NCI-H69 (cell line): Measurements from ENCODE around the gene TUSC2.

Source experiments
- DNase-seq: peaks from one replicate; lab custom pipeline; 2025; lab: John Stamatoyannopoulos, UW

TUSC2 gene

DNA sequence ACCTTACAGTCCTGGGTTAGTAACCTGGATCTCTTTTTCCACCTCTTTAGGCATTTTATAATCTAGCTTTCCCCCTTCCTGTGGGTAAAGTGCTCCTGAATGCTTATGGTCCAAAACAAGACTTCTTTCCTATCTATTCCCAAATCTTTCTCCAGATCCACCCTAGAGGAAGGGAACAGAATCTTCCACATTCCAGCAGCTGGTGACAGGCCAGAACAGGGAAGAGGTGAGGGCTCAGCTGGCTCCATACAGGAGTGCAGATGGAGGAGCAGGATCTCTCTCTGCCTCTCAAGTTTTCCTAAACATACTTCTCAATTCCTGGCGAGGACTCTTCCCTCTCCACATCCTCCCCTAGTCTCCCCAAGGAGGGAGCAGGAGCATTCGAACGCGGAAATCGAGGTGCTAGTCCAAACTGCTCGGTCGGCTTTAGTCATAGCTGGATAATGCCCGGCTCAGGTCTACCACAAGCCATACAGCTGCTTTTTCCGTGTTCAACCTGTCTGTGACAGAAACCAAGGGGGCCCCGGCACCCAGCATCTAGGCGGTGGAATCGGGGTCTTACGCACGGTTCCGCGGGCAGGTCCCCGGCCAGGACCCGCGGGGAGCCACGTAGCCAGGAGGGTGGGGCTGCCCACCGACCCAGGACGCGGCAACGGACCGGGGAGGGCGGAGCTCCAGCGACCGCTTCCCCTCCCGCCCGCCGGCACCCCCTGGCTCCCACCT lies 8.6 kb upstream of the TUSC2 start:
- peak; percentile 40 for DNase-seq

DNA sequence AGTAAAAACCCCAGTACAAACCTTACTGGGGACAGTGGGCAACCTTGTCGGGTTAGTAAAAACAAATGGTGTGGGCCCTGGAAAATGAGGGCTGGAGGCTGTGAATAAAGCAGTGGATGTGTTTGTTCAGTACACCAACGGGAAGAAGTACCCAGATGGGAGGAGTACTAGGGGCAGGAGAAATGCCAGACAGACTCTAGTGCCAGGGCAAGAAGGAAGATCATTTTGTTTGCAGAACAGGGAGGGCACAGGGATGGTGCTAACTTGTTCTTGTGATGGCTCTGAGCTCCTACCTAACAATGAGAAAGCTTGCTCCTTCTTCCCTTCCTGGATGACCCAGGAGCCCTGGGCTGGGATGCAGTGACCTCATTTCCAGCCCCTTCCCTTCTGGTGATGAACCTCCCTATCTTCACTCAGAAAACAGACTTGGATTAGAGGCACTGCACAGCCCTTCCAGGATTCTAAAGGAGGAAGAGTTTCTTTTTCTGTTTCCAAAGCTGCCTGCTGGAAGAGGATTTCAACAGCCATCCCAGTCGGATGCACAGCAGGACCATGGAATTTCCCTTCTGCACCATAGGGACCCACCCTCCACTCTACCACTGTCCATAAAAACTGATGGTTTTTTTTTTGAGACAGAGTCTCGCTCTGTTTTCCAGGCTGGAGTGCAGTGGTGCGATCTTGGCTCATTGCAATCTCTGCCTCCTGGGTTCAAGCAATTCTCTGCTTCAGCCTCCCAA lies 6.5 kb upstream of the TUSC2 start:
- DNase-seq = no peak

DNA sequence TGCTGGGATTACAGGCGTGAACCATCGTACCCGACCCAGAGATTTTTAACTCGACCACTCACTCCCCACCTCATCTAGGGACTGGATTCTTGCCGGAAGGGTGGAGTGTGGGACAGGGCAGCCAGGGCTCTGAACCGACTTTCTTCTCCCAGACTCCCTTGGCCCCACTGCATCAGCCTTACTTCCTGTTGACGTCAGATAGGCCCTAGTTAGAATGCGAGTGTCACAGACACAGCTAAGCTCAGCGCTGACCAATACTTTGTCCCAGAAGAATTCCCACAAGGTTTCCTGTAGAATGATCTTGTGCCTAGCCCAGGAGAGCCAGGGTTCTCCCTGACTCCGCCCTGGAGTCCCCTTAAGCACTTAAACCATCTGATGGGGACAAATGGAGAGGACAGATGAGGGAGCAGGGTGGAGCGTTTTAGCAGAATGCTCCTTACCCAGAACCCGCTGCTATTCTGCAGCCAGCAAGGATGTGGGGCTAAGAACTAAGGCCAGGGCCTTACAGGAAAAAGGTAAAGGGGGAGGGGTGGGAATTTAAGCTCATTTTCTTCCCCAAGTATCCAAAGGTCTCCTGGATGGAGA lies 5.8 kb upstream of the TUSC2 start:
- no peak for DNase-seq

DNA sequence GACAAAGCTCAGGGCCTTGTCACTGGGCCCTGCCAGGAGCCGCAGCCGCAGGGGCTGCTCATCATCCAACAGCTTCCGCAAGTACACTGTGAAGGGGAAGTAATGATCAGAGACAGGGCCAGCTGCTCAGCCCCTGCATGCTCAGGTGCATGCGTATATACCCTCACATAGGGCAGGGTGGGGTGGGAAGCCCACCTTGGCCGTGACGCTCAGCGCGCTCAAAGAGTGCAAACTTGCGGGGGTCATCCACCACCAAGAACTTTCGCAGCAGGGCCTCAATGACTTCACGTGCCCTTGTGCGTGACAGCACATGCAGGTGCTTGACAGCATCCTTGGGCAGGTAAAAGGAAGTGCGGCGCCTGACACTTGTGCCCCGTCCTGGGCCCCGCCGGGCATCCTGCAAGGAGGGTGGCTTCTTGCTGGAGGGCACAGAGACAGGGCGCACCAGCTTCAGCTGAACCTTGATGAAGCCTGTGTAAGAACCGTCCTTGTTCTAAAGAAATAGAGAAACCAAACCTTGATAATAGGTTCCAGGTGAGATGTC lies 3.4 kb upstream of the TUSC2 start:
- no peak for DNase-seq

DNA sequence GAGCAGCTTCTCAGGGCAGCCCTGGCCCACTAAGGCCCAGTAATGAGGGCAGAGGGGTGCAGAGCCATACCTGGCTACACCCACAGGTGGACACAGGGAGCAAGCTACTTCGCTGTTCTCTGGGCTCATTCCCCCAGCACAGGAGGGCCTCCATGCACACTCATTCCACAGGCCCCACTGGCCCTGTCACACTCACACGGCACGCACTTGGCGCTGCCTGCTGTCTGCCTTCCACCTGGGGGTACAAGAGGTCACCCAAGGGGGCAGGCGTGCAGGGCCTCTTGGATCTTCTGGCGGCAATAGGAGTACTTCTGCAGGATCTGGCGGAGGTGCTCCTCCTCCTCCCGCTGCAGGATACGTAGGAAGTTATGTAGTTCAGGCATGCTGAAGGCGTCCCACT lies 2.3 kb upstream of the TUSC2 start:
- no peak for DNase-seq

DNA sequence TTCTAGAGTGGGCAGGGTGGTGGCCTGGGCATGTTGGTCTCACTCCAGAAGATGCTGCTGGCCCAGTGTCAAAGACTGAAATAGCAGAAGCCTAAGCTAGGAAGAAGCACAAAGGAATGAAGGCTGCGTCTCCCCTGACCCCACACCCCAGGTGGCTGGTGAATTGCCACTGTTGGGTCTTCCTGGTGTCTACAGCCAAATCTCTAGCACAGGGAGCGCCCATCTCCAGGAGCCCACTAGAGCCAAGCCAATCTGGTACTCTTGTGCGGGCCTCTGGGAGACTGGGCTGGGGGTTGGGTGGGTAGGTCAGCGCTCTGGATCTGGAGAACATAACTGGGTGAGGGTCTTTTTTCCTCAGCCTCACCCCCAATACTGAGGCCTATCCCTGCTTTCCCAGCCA lies 894 bp downstream of the TUSC2 start:
- DNase-seq = no peak

DNA sequence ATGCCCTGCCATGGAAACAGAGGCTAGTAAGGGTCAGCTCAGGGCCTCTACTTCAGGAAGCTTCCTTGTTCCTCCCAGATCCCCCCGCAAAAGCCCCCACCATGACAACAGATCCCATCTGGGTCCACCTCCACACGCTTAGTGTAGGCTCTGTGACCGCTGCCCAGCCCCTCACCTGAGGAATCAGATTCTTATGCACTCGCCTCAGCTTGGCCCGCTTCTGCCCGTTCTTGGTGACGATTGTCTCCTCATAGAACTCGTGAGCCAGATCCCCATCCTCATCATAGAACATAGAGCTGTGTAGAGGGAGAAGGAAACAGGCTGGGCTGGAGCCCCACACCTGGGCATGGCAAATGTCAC lies 1.9 kb downstream of the TUSC2 start:
- DNase-seq = no peak

DNA sequence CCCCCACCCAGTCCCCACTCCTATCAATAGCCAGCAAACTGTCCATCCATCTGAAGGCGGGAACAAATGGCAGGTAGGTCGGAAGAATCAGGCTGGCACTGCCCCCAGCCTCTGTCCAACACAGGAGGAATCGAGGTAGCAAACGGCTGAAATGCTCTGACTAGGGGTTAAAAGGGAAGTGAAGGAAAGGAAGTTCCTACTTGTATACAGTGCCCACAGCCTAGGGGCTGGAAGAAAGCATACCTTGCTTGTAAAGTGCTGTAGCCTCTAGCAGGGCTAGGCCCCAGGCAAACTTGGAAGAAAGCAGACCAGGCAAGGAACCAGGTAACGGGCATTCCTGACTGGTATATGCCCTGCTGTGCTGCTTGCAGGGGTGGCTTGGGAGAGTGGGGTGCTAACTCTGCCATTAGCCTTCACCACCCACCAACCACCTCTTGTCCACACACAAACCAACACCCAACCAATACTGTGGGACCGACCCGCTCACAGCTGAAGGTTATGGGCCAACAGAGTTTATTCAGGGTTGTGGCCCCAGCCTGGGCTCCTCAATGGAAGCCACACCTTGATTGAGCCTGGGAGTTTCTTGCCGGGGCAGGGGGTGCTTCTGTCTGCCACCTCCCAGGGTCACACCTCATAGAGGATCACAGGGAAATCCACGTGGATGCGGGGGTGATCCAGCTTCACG lies 2.4 kb downstream of the TUSC2 start:
- no peak for DNase-seq

DNA sequence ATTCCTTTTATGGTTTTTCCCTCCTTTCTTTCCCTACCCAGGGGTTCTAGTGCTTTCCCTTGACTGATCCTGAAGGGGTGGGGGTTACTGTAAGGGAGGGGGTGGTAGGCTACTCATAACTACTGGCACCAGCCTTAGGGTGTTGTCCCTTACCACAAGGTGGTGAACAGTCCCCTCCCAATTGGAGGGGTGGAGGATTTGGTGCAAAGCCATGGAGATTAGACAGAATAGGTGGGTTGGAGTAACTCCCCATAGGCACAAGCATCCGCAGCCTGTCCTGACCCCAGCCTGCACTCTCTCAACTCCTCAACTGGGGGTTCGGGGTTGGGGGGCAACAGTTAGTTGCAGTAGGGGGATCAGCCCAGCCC lies 2.9 kb downstream of the TUSC2 start:
- DNase-seq = no peak

DNA sequence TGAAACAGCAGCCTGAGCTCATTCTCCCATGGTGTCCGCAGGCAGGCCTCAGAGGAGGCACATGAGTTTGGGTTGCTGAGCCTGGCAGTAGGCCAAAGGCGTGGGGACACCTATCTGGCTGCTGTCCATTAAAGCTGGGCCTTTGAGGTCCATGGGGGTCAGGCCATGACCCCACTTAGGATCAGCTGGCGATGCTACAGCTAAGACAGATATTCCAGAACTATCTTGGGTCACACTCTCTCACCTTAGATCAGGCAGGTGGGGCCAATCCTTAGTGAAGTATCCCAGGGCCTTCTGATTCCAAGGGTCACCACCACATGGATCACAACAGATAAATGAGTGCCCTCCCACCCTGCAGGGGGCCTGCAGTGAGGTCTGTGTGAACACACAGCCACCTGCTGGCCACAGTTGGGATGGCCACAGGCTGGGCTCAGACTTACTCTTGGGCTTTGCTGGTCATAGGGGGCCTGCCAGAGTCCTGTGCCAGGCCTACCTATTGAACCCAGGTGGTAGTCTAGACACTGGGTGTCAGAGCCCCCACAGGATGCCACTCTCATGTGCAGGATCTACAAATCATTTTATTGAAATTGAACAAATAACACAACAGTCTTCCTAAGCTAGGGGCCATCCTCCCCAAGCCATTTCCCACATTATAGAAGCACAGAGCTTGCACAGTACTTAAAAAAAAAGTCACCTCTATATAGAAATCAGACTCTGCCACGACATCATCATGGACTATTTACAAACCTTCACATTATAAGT lies 3.5 kb downstream of the TUSC2 start:
- DNase-seq = peak; percentile 75

DNA sequence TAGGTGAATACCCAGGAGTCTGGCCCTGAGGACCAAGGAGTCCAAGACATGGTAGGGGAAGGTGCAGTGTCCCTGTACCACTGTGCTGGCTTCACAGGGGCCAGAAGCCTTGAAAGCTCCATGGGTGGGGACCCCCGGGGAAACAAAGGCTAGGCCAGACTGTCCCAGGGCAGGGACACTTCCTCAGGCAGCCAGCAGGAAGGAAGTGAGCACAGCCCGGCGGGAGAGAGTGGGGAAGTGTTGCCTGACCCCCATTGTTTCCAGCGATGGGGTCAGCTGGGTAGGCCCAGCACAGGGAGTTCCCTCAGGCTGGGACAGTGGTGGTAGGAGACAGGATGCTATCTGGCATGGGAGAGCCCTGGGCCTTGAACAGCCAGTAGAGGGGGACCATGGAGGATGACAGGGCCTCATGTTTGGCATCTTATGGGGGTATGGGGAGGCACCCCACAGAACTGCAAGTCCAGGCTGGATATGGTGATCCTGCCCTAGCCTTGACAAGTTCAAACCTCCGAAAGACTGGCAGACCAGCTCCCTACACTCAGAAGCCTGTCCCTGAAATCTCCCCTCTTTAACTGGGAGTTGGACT lies 4.3 kb downstream of the TUSC2 start:
- no peak for DNase-seq

DNA sequence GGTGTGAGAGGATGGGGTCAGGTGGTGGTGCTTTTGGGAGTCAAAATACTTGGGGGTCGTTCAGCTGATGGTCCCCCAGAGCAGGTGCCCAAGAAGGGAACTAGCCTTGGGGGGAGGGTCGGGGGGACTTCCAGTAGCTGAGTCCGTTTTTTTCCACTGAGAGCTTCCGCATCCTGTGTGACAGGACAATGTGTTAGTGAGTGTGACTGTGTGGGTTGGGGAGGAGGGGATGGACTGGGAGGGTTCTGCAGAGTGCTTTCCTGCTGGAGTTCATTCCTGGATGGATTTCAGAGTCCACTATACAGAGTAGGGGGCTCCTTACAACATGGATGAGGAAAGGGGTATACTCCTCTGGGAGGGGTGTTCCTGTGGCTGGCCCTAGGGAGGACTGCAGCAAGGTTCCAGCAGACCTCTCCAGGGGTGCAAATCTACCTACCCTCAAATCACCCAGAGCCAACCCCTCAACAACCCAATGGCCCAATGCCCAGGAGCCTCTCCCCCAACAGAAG lies 4.9 kb downstream of the TUSC2 start:
- DNase-seq = no peak

DNA sequence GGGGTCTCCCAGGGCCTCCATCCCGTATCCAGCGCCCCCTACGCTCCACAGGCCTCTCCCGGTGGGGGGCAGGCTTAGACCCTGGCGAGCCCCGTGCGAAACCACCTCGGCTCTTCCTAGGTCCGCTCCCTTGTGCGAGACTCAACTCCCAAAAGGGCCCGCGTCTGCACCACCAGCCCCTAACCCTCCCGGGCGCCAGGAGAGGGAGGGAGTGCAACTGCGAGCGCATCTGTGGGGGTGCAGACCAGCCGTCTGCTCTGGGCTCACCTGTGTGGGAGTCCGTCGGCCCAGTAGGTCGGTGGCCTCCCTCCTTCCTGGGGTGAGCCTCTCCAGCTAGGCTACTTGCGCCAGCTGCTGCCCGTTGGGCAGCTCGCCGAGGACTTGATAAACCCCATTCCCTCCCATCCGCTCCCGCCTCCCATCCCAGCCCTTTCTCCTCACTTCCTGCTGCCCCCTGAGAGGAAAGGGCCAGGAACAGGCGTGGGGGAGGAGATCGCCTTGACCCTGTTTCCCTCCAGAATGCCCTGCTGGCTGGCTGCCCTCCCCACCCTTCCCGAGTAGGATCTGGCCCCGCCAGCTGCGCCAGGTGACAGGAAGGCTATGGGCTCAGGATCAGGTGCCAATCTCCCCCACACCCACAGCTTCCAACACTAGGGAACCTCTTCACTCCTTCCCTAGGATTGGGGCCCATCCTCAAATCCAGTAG lies 5.5 kb downstream of the TUSC2 start, which contains the start of gene HYAL2:
HYAL2 (minus strand) TSS at position 360 of the 706 bp plus-strand sequence. CDS start 2,256 bp downstream, outside the sequence.
- DNase-seq = peak; percentile 66

DNA sequence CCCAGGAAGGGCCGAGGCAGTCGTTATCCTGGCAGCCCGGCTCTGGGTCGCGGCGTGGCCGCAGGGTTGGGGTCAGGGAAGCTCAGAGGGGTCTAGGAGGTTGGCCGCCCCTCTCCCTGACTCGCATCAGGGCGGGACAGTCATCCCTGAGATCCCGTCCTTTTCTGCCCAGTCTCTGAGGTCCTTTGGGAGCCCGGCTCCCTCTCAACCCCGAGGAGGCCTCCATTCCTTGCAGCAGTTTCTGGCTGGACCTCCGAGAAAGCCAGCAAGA lies 6.0 kb downstream of the TUSC2 start:
- DNase-seq = no peak

DNA sequence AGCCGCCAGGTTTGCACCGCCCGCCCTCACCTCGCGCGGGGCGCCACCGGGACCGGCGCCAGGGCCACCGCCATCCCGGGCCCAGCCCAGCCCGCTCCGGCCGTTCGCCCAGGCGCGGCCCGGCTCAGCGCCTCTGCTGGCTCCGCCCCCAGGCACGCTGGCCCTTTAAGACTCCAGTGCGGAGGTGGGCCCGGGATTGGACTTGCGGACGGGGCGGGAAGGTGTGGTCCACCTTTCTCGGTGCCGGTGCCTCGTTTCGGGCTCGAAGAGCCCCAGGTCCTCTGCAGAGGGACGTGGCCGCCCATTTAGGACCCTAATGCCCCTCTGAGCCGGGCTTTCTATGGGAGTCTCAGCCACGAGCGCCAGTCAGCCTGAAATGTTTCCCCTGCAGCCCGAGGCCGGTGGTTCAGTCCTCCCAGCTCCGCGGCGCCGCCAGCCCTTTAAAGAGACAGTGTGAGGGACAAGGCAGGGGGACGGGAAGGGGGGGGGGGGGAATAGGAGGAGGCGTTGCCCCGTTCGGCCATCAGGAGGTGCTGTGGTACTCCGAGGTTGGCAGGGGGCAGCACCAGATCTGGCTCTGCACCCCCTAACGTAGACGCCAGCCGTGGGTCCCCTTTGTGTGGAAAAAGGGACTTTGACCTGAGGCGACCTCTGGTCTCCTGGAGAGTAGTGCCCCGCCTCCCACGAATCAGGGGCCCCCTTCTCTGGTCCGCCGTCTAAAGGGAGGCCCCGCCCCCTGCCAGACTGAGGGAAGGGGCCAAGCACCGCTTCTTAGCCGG lies 6.5 kb downstream of the TUSC2 start:
- peak; percentile 89 for DNase-seq

DNA sequence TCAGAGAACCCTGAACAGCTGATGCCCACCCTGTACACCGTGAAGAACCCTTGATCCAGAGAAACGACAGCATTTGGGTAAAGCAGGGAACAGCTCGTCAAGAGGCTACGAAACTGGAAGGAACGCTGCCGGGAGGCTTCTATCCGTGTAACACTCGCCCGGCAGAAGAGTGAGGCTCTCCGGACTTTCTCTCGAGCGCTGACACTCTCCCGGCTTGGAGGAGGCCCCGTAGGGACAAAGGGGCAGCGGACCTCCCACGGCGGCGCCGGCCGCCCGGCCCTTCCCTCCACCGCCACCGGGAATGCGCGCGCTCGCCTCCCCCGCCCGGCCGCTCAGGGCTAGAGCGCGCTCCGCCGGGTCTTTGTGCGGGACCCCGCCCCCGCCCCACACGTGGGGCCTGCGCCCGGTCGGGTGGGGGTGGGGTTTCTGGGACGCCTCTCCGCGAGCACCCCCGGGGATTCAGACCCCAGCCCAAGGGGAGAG lies 7.1 kb downstream of the TUSC2 start:
- peak; percentile 82 for DNase-seq

DNA sequence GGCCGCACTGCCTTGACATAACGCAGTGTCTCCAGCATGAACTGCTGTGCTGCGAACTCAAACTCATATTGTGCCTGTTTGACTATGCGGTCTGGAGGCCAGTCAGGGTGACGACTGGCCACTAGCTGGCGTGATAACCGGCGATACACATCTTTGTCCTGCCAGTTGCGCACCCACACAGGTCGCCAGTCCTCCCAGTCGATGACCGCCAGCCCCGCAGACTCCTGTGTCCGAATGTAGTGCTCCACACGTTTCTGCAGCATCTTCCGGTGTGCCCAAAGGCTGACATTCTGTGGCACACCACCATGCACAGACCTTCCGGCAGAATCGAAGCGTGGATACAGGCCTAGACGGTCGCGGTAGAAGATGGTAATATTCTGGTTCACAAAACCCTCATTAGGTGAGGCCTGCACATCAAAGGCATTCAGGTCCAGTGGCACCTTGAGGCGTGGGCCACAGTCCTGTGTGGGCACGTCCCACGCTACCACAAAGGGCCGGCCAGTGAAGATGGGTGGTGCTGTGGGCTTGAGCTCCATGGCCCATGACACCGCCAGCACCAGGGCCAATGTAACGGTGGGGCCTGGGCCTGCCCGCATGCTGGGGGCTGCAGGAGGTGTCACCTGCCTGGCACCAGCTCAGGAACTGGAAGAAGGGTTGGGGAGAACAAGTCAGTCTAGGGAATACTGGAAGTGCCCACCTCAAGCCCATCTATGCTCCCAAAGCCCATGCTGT lies 8.0 kb downstream of the TUSC2 start:
- no peak for DNase-seq

DNA sequence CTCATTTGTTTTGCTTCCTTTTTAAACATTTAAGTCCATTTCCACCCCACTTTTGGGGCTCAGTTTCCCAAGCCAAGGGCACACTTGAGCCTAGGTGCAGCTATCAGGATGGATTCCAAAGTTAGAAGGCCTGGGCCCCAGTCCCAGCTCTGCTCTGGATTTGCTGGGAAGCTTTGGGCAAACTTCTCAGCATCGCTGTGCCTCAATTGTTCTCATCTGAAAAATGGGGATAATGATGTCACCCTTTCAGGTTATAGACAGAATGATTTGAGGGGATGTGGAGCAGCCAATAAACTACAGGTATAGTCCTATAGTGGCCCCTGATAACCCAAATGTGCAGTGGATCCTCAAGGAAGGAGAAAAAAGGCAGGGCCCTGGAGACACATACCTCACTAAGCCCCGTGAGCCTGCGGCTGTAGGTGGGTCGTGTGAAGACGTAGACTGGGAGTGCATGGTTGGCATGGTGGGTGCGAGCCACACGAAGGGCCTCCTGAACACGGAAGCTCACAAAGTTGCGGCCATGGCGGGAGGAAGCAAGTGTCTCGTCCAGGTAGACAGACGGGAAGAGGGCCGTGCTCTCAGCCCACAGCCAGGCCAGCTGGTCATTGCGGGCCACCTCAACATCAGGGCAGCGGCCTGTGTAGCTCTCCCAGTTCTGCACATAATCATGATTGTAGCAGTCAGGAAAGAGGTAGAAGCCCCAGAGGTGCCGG lies 8.7 kb downstream of the TUSC2 start:
- DNase-seq = no peak
